HEK293 (cell line): ENCODE results near the gene CC2D2B.

Experiments used
- REPIN1 ChIP-seq: fragments of 450-650 bp; formaldehyde crosslinking; IDR thresholded peaks from 2 replicates; pipeline ENCODE4 v1.5.1; 2017; ENCODE audit warnings: missing biosample characterization, missing genetic modification characterization, low read depth
- ZNF776 ChIP-seq: fragments of 450-650 bp; formaldehyde crosslinking; IDR thresholded peaks from 2 replicates; pipeline ENCODE4 v1.5.0; 2017; ENCODE audit warnings: missing biosample characterization, missing genetic modification characterization, borderline replicate concordance

DNA sequence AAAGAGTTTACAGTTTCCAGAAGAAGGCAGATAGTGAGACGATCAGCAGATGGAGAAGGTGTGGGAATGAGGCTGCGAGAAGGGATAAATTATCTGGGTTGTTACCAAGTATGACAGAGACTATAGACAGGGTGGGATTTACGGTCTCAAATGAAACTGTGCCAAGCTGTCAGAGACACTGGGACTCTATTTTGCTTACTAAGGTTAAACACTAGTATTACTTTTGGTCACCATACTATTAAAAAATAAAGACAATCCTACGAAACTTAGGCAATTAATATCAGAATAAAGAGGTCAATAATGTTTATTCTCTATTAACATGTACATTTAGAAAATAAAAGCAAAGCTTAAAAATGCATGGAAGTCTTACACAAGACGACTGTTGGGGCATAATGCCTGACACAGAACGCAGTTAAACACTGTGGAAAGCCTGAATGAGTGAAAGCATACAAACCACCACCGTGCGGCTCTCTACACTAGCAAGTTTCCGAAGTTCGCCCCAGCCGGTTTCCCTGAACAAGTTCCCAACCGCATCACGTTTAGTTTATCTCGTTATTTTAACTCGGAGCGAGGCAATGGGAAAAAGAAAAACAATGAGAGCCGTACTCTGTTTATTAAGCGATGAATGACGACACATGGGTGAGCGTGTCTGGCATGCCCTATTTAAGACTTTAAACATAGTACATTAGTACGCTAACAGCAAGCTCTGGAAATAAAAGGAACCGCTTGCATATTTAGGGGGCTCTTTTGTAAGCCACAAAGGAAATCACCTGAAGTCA lies 909 bp upstream of the CC2D2B start:
- TF ChIP-seq REPIN1 (tag by site-specific recombination) (no peak), ZNF776 (tag by site-specific recombination) (no peak)
